IMR-90 (cell line): ENCODE results near the gene ROBO1. TPM values are rescaled to one million over a fixed set of nuclear protein-coding genes. Genes with fewer than 3 reads are reported as not detected.

Experiments used
- ATAC-seq: fragments of 200-7000 bp; cut with Tn5 transposase; 2 replicates; pipeline ENCODE4 v1.9.1; 2020; ENCODE audit warnings: low read depth, mild to moderate bottlenecking, moderate library complexity
- BruUV-seq: library from RNA; stranded (reverse); fragments of 400-500 nt; replicated peaks from 2 replicates; lab custom pipeline; 2021; lab: Mats Ljungman, UMichigan
- CTCF ChIA-PET: fragments of 300-600 bp; formaldehyde crosslinking; extraction: SDS; loops from one replicate; lab custom pipeline; 2021; ENCODE audit warnings: antibody characterized with exemption; lab: Yijun Ruan, JAX
- POLR2A ChIA-PET: fragments of 300-600 bp; sonication (Branson Sonifier 250); formaldehyde crosslinking; loops from one replicate; lab custom pipeline; 2022; ENCODE audit warnings: antibody characterized with exemption; ENCODE audit not compliant: unreplicated experiment; lab: Charles Lee
- DNase-seq: peaks from one replicate; pipeline ENCODE4 v3.0.0; 2013
- H2AFZ ChIP-seq: replicated peaks from 2 replicates; pipeline ENCODE3; 2013; ENCODE audit warnings: low read length, mild to moderate bottlenecking; ENCODE audit not compliant: poor library complexity
- H2AK5ac ChIP-seq: 2 replicates; pipeline ENCODE4 v1.6.1; 2013; ENCODE audit warnings: low read depth, low read length, inconsistent platforms
- H2AK9ac ChIP-seq: replicated peaks from 2 replicates; pipeline ENCODE3; 2013; ENCODE audit warnings: mild to moderate bottlenecking, low read depth, low read length, moderate library complexity; ENCODE audit not compliant: poor library complexity
- H2BK120ac ChIP-seq: 2 replicates; pipeline ENCODE4 v1.6.1; 2013; ENCODE audit warnings: low read depth, low read length, inconsistent platforms
- H2BK15ac ChIP-seq: 3 replicates; pipeline ENCODE4 v1.6.1; 2013; ENCODE audit warnings: low read depth, low read length, inconsistent platforms
- H2BK20ac ChIP-seq: 2 replicates; pipeline ENCODE4 v1.6.1; 2013; ENCODE audit warnings: low read depth, mild to moderate bottlenecking, inconsistent platforms, low read length, moderate library complexity
- H2BK5ac ChIP-seq: 2 replicates; pipeline ENCODE4 v1.6.1; 2013; ENCODE audit warnings: mild to moderate bottlenecking, low read depth, low read length, inconsistent platforms; ENCODE audit not compliant: poor library complexity, severe bottlenecking
- H3K14ac ChIP-seq: replicated peaks from 2 replicates; pipeline ENCODE4 v1.6.1; 2013; ENCODE audit warnings: low read depth, low read length, inconsistent platforms
- H3K18ac ChIP-seq: 2 replicates; pipeline ENCODE4 v1.6.1; 2013; ENCODE audit warnings: low read depth, low read length, control low read depth
- H3K23ac ChIP-seq: 2 replicates; pipeline ENCODE4 v1.6.1; 2013; ENCODE audit warnings: low read depth, low read length, inconsistent platforms
- H3K27ac ChIP-seq: 2 replicates; pipeline ENCODE4 v1.5.1; 2013; ENCODE audit warnings: mild to moderate bottlenecking, control low read depth, low read length; ENCODE audit not compliant: insufficient read depth
- H3K27me3 ChIP-seq: 2 replicates; pipeline ENCODE4 v1.6.1; 2013; ENCODE audit warnings: low read length; ENCODE audit not compliant: control insufficient read depth, insufficient read depth
- H3K36me3 ChIP-seq: 2 replicates; pipeline ENCODE4 v1.6.1; 2013; ENCODE audit warnings: low read length, mixed read lengths; ENCODE audit not compliant: control insufficient read depth, insufficient read depth
- H3K4ac ChIP-seq: 2 replicates; pipeline ENCODE4 v1.6.1; 2013; ENCODE audit warnings: low read depth, low read length, inconsistent platforms
- H3K4me1 ChIP-seq: 2 replicates; pipeline ENCODE4 v1.6.1; 2013; ENCODE audit warnings: low read length, mixed read lengths; ENCODE audit not compliant: control insufficient read depth, insufficient read depth
- H3K4me2 ChIP-seq: 2 replicates; pipeline ENCODE4 v1.6.1; 2013; ENCODE audit warnings: low read depth, mild to moderate bottlenecking, control low read depth, low read length, moderate library complexity
- H3K4me3 ChIP-seq: 2 replicates; pipeline ENCODE4 v1.5.1; 2013; ENCODE audit warnings: low read depth, mild to moderate bottlenecking, control low read depth, low read length, moderate library complexity; ENCODE audit not compliant: insufficient read depth
- H3K56ac ChIP-seq: 2 replicates; pipeline ENCODE4 v1.6.1; 2013; ENCODE audit warnings: low read length, inconsistent platforms; ENCODE audit not compliant: insufficient read depth; ENCODE audit errors: extremely low read depth
- H3K79me1 ChIP-seq, 2 experiments: 2 replicates each; pipeline ENCODE4 v1.6.1; 2013; ENCODE audit warnings: low read length in 2 of 2, inconsistent platforms in 1 of 2, low read depth in 1 of 2
- H3K9ac ChIP-seq: 2 replicates; pipeline ENCODE4 v1.6.1; 2013; ENCODE audit warnings: low read depth, low read length, control low read depth
- H3K9me1 ChIP-seq: 2 replicates; pipeline ENCODE4 v1.6.1; 2013; ENCODE audit warnings: low read length, inconsistent platforms; ENCODE audit not compliant: insufficient read depth
- H3K9me3 ChIP-seq: 2 replicates; pipeline ENCODE4 v1.6.1; 2013; ENCODE audit warnings: low read length; ENCODE audit not compliant: control insufficient read depth, insufficient read depth
- H4K20me1 ChIP-seq: 2 replicates; pipeline ENCODE4 v1.6.1; 2013; ENCODE audit warnings: low read length, inconsistent platforms; ENCODE audit not compliant: insufficient read depth
- H4K5ac ChIP-seq: 2 replicates; pipeline ENCODE4 v1.6.1; 2013; ENCODE audit warnings: mild to moderate bottlenecking, low read depth, low read length, control low read depth
- H4K8ac ChIP-seq, 2 experiments: 2 replicates each; pipeline ENCODE4 v1.6.1; 2013; ENCODE audit warnings: low read depth in 2 of 2, low read length in 2 of 2, control low read depth in 1 of 2, inconsistent platforms in 1 of 2
- H4K91ac ChIP-seq: 2 replicates; pipeline ENCODE4 v1.6.1; 2013; ENCODE audit warnings: low read depth, low read length, inconsistent platforms; ENCODE audit not compliant: insufficient read depth
- BHLHE40 ChIP-seq: fragments of 150-350 bp; IDR thresholded peaks from 2 replicates; pipeline ENCODE4 v1.6.1; 2016; ENCODE audit warnings: mild to moderate bottlenecking, low read depth, low read length
- CEBPB ChIP-seq: IDR thresholded peaks from 2 replicates; pipeline ENCODE4 v1.6.1; 2012; ENCODE audit warnings: low read depth, low read length, improper control_type of control experiment
- WGBS, 2 experiments: methylation state at CpG; one replicate each; pipeline versions ENCODE4 v1.1.5 to v1.1.7; 2013; ENCODE audit warnings: missing lambda C conversion rate in 2 of 2; ENCODE audit not compliant: insufficient read length in 1 of 2; ENCODE audit errors: extremely low coverage in 2 of 2; 5-methylcytosine and 5-hydroxymethylcytosine counted together
- dilution Hi-C: fragments of 300-500 bp; cut with HindIII; formaldehyde crosslinking; loops from one replicate; pipeline ENCODE4 v1.14.3; 2018; ENCODE audit warnings: low sequenced_read_pairs; ENCODE audit not compliant: unreplicated experiment
- in situ Hi-C: fragments of 300-500 bp; cut with MboI; formaldehyde crosslinking; loops from 3 replicates; pipeline ENCODE4 v1.14.3; 2019; ENCODE audit warnings: low sequenced_read_pairs, inconsistent platforms, mixed read lengths
- intact Hi-C: fragments of 100-400 bp; cut with micrococcal nuclease; formaldehyde crosslinking; loops from 2 replicates; pipeline ENCODE4 v1.10.0; 2022
- polyA plus RNA-seq, 3 experiments: library from polyadenylated mRNA; depleted of rRNA; stranded (reverse); fragments of >200 nt; gene quantifications; 2 replicates each; pipeline ENCODE4 v1.2.3, GENCODE V29; 2012; ENCODE audit warnings: low replicate concordance in 1 of 3
- total RNA-seq: library from RNA; depleted of rRNA; stranded (reverse); fragments of >200 nt; gene quantifications from 2 replicates; pipeline ENCODE4 v1.2.3, GENCODE V29; 2012
- TF ChIP-seq, protein P1 (sequence below): fragments of 150-350 bp; IDR thresholded peaks from 2 replicates; pipeline ENCODE4 v1.6.1; 2017; ENCODE audit warnings: mild to moderate bottlenecking, antibody characterized with exemption, low read length, low read depth

ROBO1 gene
- total and polyA plus RNA-seq, 2 of the 4 experiments (the other 2 are of a cell fraction): 24.1 to 53.9 TPM

DNA sequence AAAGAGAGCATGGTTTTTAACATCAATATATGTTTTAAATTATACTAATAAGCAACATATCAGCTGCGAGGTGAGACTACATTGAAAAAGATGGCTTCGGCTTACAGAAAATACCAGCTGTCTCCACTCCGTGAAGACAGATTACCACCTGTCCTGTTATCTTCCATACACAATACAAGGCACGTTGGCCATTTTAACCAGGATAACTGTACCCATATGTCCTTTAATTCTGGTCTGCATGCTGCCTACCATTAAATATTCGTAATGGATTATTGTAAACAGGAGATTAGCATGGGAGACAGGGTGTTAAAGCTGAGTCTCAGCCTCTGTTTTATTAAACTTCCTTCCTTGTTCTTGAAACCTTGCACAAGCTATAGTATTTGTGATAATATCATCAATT, 855.5 kb downstream of the ROBO1 start:
- H3K23ac ChIP-seq: no peak overlapping the region
- no peak overlapping the region; the same call in 2 of the 3 replicates for H2BK15ac ChIP-seq
- intact Hi-C loops (no loop called here), in situ Hi-C loops (no loop called here), dilution Hi-C loops (no loop called here)
- H4K91ac ChIP-seq: no peak overlapping the region
- H3K18ac ChIP-seq: peak overlapping the region; percentile 57; the same call in 1 of the 2 replicates
- no peak overlapping the region for H2BK5ac ChIP-seq
- H2BK120ac ChIP-seq: no peak overlapping the region
- H2BK20ac ChIP-seq: no peak overlapping the region
- H3K9ac ChIP-seq: no peak overlapping the region
- H4K8ac ChIP-seq: peak overlapping the region in 1 of 2 experiments; percentile 38; a peak in 1 of 4 replicates
- POLR2A ChIA-PET: no interaction called here
- H2AK5ac ChIP-seq: no peak overlapping the region
- no peak overlapping the region for H3K27ac ChIP-seq
- no TSS peak for BruUV-seq
- H3K4me1 ChIP-seq: peaks cover 2% of the 10 kb centered on the region
- no peaks in the 10 kb centered on the region for H3K9me3 ChIP-seq
- no peak overlapping the region for H3K56ac ChIP-seq
- no peak overlapping the region for H2AK9ac ChIP-seq
- H3K9me1 ChIP-seq: no peaks in the 10 kb centered on the region
- WGBS, 2 experiments: no CpG with 5 or more reads among the region's 5 CpGs
- H3K14ac ChIP-seq: no peak overlapping the region
- no peaks in the 10 kb centered on the region for H4K20me1 ChIP-seq
- no peaks in the 10 kb centered on the region for H3K27me3 ChIP-seq
- ATAC-seq (peak; percentile 24; the same call in 1 of the 2 replicates), DNase-seq (no peak)
- H4K5ac ChIP-seq: peak overlapping the region; percentile 36; the same call in 1 of the 2 replicates
- H3K79me1 ChIP-seq: 0 out of 4 replicates have a peak, but pooled peaks cover 0 to 2% of the 10 kb centered on the region in 2 experiments
- H2AFZ ChIP-seq: no peak overlapping the region
- no peaks in the 10 kb centered on the region for H3K36me3 ChIP-seq
- peak overlapping the region; percentile 61; the same call in 1 of the 2 replicates for H3K4me2 ChIP-seq
- no peak overlapping the region for H3K4me3 ChIP-seq
- CTCF ChIA-PET: interaction anchor here (1.1 kb wide), 1 partner anchor 12 kb away, joined by 3 read pairs; no protein-coding TSS in a partner anchor
- H3K4ac ChIP-seq: no peak overlapping the region
- TF ChIP-seq CEBPB (no peak), BHLHE40 (no peak)
- TF ChIP-seq, protein P1, sequence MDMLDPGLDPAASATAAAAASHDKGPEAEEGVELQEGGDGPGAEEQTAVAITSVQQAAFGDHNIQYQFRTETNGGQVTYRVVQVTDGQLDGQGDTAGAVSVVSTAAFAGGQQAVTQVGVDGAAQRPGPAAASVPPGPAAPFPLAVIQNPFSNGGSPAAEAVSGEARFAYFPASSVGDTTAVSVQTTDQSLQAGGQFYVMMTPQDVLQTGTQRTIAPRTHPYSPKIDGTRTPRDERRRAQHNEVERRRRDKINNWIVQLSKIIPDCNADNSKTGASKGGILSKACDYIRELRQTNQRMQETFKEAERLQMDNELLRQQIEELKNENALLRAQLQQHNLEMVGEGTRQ: no peak
